HG03575 (cell line): Measurements from ENCODE around the gene ZDHHC7.
A peak's percentile ranks its signal among the peaks of the same experiment; 100 is the strongest.
"Not testable (repeated sequence)": the region's sequence is repeated elsewhere in the genome, so short reads cannot be mapped to it uniquely, and the experiment has no call there.

Experiments used
- ATAC-seq: cut with Tn5 transposase; IDR thresholded peaks from one replicate; pipeline ENCODE4 v1.9.1; 2021; ENCODE audit not compliant: unreplicated experiment, insufficient number of reproducible peaks, low FRiP score; ENCODE audit errors: extremely low read depth

The ZDHHC7 gene, protein sequence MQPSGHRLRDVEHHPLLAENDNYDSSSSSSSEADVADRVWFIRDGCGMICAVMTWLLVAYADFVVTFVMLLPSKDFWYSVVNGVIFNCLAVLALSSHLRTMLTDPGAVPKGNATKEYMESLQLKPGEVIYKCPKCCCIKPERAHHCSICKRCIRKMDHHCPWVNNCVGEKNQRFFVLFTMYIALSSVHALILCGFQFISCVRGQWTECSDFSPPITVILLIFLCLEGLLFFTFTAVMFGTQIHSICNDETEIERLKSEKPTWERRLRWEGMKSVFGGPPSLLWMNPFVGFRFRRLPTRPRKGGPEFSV

GRCh38 chr16:85010931-85011845, at the start of gene ZDHHC7:
Gene ZDHHC7 (minus strand): TSS chr16:85011535. CDS start chr16:84990618, 20,917 bp downstream.
- ATAC-seq, result no peak

DNA sequence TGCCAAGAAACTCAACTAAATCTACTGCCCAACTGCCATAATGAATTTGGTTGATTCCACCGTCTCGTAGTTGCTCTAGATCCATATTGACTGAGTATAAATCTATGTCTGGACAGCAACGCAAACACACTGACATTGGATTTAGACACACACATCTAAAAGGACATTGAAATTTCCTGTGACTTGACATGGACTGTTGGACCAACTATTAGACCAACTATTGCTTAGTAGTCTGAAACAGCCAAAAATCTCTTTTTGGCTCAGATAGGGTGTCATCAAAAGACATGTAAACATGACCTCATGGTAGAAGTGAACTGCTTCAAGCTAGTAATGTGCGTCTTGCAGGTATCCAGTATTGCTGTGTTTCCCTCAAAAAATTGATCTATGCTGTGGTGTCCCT, 47.6 kb upstream of the ZDHHC7 start:
- ATAC-seq, result no peak

DNA sequence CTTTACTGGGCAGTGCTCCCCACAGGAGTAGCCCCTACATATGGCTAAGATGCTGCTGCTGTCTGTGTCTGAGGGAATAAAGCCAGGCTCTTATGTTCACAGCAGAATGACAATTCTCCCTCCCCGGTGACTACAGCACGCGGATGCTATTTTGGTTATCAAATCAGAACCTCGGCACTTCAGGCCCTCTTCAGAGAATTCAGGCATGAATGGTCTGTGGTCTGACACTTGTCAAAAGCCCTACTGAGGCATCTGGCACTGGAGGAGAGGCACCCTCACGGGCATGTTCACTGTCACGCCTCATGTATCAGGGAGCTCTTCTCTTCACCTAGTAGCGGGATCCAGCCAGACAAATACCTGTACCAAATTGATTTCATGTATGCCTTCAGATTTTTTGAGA, 46.6 kb upstream of the ZDHHC7 start:
- no peak for ATAC-seq

GRCh38 chr16:85057212-85057889, 46.0 kb upstream of the ZDHHC7 start:
- no peak for ATAC-seq

DNA sequence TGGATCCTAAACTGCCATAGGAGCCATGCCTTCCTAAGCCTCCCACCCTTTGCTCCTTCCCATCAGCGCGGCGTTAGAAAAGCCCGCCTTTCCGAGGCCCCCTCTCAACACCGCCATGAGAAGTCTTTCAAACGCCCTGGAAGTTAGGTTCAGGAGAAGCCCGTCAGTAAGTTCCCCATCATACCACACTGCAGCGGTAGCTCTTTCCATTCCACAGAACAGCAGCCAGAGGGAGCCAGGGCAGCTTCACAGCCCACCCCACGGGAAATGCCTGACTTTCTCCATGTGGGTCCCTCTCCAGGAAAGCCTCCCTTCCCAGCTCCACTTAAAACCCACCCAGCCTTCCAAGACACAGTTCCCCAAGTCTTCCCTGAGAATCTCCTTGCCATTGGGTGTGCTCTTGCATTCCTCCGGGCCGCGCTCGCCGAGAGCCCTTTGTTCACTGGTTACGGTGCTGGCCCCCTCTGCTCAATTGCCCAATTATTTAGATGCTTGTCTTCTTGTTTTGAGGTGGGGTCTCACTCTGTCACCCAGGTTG, 44.9 kb upstream of the ZDHHC7 start:
- no peak for ATAC-seq

- peak; percentile 36 for ATAC-seq
Measured at GRCh38 chr16:85055493-85056210, 44.3 kb upstream of the ZDHHC7 start.

DNA sequence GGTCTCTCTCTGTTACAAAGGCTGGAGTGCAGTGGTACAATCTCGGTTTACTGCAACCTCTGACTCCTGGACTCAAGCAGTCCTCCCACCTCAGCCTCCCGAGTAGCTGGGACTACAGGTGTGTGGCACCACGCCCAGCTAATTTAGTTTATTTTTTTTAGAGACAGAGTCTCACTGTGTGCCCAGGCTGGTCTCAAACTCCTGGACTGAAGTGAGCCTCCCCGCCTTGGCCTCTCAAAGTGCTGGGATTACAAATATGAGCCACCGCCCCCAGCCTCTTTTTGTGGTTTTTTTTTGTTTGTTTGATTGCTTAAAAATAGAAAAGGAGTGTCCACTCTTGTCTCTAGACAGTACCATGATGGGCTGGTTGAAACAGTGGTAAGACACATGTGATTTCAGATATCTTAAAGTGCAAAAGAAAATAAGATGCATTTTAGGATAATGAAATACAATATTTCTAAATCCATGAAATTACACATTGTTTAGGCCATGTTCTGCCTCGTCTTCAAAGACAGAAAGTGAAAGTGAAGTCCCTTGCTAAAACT, 43.7 kb upstream of the ZDHHC7 start:
- ATAC-seq, result no peak

- not testable (repeated sequence) for ATAC-seq
Measured at GRCh38 chr16:85054321-85054720, 43.0 kb upstream of the ZDHHC7 start.

DNA sequence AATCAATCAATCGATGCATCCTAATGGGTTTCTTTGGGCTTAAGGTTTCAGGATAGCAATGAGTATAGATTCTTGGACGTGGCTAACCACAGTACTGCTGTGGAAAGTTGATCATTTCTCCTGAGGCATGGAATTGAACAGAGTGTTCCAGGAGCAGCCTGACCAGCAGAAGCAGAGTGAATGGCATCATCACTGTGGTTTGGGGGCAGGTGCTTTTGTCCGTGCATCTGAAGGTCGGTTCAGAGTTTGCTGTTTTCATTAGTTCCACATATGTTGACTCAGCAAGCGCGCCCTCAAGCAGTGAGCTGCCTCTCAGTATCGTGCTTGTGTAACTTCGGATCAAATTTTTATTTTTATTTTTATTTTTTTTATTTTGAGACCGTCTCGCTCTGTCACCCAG, 41.2 kb upstream of the ZDHHC7 start:
- ATAC-seq, result no peak

DNA sequence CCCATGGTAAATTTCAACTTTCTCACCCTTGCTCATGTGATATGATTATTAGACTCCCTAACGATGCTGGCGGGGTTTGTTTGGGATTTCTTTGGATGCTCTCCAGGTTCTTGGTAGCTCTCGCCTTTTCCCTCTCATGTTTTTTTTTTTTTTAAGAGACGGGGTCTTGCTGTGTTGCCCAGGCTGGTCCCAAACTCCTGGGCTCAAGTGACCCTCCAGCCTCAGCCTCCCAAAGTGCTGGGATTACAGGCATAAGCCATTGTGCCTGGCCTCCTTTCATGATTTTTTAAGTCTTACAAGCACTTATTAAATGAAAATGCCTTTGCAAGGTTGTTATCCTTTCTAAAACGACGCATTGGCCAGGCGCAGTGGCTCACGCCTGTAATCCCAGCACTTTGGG, 40.3 kb upstream of the ZDHHC7 start:
- ATAC-seq, result no peak

- no peak for ATAC-seq
Measured at GRCh38 chr16:85051067-85051581, 39.8 kb upstream of the ZDHHC7 start.

DNA sequence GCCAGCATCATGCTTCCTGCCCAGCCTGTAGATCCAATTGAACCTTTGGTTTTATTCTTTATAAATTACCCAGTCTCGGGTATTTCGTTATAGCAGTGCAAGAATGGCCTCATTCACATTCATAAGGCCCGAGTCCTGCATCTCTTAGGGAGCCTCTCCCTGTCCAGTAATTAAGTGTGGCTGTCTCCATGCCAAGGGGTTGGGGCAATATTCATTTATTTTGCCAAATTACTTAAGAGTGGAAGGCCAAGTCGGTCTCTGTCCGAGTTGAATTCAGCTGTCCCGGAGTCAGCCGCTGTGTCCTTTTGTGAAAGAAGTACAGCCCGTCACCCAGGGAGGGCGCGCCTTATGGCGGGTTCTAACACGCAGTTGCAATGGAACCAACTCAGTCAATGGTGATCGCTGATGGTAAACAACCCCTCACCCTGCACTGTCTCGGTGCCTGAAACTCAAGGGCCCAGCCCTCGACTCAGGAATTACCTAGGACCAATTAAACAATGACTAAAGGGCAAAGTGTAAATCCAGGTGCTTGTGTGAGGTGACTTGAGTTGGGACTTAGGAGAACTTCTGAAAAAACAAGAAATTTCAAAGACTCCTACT, 38.5 kb upstream of the ZDHHC7 start:
- ATAC-seq, result no peak

GRCh38 chr16:85048921-85049562, 37.7 kb upstream of the ZDHHC7 start:
- no peak for ATAC-seq

GRCh38 chr16:85047867-85048455, 36.6 kb upstream of the ZDHHC7 start:
- ATAC-seq, result no peak

- ATAC-seq, result no peak
Measured at GRCh38 chr16:85046931-85047866, 35.9 kb upstream of the ZDHHC7 start.

- no peak for ATAC-seq
Measured at GRCh38 chr16:85046472-85046916, 35.2 kb upstream of the ZDHHC7 start.
